Fibroblast of mammary gland (primary cell): ENCODE data around the gene CDK2AP2.

ENCODE experiments used
- DNase-seq: peaks from one replicate; pipeline ENCODE4 v3.0.0-alpha.2; 2010; ENCODE audit warnings: low read depth
- H3K4me3 ChIP-seq: 2 replicates; pipeline ENCODE4 v1.5.1; 2011; ENCODE audit warnings: low read depth, mild to moderate bottlenecking, low read length, moderate library complexity; ENCODE audit not compliant: control insufficient read depth
- CTCF ChIP-seq: conservative IDR thresholded peaks from 2 replicates; pipeline ENCODE4 v1.5.1; 2011; ENCODE audit warnings: low read depth, low read length, inconsistent platforms; ENCODE audit not compliant: control insufficient read depth, insufficient read depth

Gene CDK2AP2

GRCh38 chr11:67525275-67525976 lies 17.5 kb upstream of the CDK2AP2 start:
- DNase-seq = no peak
- H3K4me3 ChIP-seq = no peak overlapping the region
- TF ChIP-seq CTCF = no peak

DNA sequence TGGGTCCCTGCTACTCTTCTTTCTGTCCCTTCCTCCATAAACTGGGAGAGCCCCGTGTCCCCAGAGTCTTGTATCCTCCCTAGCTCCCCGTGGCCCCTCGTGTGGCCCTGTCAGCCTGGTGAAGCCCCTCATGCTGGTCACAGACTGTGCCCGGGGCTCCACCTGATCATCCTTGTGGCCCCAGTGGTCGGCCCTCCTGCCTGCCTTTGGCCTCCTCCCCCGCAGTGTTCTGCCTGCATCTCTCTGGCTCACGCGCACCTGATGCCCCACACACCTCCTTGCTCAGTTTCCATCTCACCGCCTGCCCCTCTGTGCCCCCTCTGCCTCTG lies 16.5 kb upstream of the CDK2AP2 start:
- no peak for DNase-seq
- TF ChIP-seq CTCF = no peak
- H3K4me3 ChIP-seq = no peak overlapping the region

DNA sequence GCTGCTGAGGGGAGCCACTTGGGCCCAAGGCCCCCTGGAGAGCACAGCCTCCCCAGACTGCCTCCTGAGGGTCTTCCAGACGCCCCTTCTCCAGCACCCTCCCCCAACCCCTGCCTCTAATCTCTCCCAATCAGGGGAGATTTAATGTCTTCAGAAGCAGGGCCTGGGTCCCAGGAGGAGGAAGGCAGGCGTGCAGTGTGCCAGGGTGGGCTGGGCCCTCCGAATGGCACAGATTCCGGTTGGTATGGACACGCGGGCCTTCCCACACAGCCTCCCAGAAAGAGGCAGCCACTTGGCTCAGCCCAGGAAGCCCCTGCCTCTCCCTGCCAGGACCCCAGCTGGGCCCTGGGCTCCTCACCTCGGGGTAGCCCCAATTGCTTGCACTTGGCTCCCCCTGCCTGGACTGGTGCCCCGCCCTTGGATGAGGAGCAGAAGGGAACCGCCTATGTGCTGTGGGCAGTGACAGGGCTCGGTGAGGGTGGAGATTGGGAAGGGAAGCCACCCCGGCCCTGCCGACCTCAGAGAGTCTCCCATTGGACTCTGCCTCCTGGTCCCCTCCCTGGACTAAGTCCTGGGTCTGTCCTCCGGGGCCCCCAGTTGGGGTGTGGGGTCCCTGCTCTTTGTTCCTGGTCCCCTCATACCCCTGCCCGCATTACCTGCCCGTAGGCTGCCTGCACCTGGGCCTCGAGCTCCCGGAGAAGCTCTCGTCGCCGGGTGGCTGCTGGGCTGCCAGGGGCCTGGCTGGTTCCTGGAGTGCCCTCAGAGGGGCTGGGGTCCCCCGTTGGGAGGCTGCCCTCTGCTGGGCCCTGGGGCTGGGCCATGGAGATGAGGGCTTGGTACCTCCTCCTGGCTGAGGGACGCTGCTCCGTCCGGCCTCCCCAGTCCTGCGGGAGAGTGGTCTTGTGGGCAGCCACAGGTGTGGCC lies 15.9 kb upstream of the CDK2AP2 start:
- H3K4me3 ChIP-seq = no peak overlapping the region
- no peak for TF ChIP-seq CTCF
- no peak for DNase-seq

DNA sequence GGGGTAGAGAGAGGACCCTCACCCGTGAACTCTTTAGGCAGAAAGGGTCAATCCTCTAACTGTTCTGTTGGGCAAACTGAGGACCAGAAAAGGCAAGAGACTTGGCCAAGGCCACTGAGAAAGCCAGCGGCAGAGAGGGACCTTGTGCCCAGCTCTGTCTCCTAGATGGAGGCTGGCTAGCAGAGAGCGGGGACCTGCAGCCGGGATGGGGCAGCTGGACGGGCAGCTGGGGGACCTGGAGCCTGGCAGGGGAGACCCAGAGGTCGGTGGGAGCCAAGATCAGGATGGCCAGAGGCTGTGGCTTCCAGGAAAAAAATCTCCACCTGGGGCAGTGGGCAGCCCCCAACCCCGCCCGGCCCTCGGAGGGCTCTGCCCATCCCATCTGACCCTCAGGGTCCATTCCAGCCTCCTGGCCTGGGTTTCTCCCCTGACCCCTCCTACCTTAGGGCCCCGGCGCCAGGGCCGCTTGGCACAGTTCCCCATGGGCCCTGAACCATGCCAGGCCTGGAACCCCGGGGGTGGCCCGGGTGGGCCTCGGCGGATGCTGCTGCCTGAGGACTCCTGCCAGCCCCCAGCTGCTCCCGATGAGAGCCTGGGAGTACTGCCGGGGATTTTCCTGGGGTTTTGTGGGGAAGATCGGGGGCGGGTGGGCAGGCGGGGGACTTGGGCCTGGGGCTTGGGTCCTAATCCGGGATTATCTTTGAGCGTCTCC lies 15.0 kb upstream of the CDK2AP2 start, which contains the start of gene CABP2:
Gene CABP2 (minus strand): TSS at position 603 of the 712 bp plus-strand sequence. CDS start 120 bp downstream, at position 483.
- no peak within 1 kb of the TSS for H3K4me3 ChIP-seq
- no peak for TF ChIP-seq CTCF
- DNase-seq = no peak

DNA sequence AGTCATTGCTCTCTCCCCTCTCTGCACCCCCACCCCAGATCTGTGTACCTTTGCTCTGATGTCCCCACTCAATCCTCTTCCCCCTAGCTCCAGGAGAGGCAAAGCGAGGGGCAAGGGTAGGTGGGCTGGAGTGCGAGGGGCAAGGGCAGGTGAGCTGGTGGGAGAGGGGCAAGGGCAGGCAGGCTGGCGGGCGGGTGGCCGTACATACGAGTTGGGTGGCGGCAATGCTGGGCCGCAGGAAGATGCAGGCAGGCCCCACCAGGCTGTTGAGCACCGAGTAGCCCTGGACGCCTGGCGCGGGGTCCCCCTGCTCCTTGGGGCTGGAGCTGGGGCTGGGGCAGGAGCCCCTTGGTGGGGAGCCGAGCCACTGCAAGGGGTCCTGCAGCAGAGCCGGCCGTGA lies 14.4 kb upstream of the CDK2AP2 start:
- H3K4me3 ChIP-seq = no peak overlapping the region
- no peak for TF ChIP-seq CTCF

DNA sequence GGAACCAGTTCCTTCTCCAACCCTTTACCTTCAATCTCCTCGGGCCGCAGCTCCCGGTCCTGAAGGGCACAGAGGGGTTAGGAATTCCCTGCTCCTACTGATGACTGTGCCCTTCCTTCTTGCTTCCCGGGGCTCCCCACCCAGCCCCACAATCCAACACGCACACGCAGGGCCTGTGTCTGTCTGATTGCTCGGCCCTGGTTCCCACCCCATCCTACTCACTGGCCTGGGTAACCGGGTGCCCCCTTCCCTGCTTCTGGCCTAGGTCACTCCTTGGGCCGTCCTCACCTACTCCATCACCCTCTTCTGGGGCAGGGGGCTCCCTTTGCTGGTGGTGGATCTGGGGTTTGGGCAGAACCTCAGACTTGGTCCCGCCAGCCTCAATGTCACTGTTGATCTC lies 14.0 kb upstream of the CDK2AP2 start:
- DNase-seq = no peak
- no peak for TF ChIP-seq CTCF
- no peak overlapping the region for H3K4me3 ChIP-seq

More for the DNA sequence above, 14.4 kb upstream of the CDK2AP2 start:
- DNase-seq = no peak
